Activated CD8-positive, alpha-beta memory T cell treated with anti-CD3 and anti-CD28 coated beads, Interleukin-2, amount 50 U/mL, for 1 hour (primary cell): ENCODE results near the gene PEG3.

Experiments
- DNase-seq: peaks from one replicate; pipeline ENCODE4 v3.0.0-alpha.2; 2020; ENCODE audit errors: extremely low read depth

PEG3 gene

DNA sequence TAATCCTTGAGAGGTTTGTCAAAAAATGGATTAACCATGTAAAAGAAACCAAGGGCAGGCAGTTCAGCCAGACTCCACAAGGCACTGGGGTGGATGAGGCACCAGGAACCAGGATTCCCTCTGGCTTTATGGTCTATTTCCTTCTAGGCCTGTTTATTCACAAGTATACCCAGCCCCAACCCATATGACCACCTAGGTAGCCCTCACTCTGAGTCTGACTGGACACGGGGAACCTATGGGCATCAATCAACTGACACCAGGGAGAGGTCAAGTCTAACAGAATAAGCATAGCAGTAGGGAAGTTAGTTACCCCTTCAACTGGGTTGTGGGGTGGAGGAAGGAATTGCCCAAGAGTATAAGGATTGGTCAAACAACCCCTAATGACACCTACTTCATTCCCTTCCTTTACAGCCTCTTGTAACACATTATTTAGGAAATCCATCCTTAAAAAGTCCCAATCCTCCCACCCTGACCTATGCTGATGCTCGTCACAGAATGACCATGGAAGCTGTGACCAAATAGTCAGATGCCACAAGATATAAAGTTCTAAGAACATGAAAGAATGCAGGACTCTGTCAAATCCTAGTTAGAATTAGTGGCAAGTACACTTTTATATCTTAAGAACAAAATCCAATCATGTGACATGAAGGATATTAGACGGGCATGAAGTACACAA, 31.7 kb downstream of the PEG3 start:
- no peak for DNase-seq

GRCh38 chr19:56806639-56807038, 33.9 kb downstream of the PEG3 start:
- DNase-seq, result no peak
